ENCODE results near the gene PTPN5.

PTPN5 gene

GRCh38 chr11:18745251-18745650 is 46.3 kb downstream of the PTPN5 start:
- no peak for TF ChIP-seq CTCF (IDR thresholded peaks at IDR 0.05; ENCODE audit: low read depth, low read length, missing control alignments)
- H3K4me3 ChIP-seq (replicated peaks; ENCODE audit: low read depth, low read length): no peak overlapping the region
- no peak for DNase-seq (ENCODE audit: extremely low read depth, low read depth)

GRCh38 chr11:18743900-18744514 is 47.6 kb downstream of the PTPN5 start:
- no peak for TF ChIP-seq CTCF (IDR thresholded peaks at IDR 0.05; ENCODE audit: low read depth, low read length, missing control alignments)
- no peak for DNase-seq (ENCODE audit: extremely low read depth, low read depth)

GRCh38 chr11:18743365-18743764 is 48.2 kb downstream of the PTPN5 start:
- H3K4me3 ChIP-seq (replicated peaks; ENCODE audit: low read depth, low read length): no peak overlapping the region
- no peak for DNase-seq (ENCODE audit: extremely low read depth, low read depth)
- no peak for TF ChIP-seq CTCF (IDR thresholded peaks at IDR 0.05; ENCODE audit: low read depth, low read length, missing control alignments)

More at GRCh38 chr11:18743900-18744514, 47.6 kb downstream of the PTPN5 start:
- H3K4me3 ChIP-seq (replicated peaks; ENCODE audit: low read depth, low read length): no peak overlapping the region

GRCh38 chr11:18741783-18742182 is 49.8 kb downstream of the PTPN5 start:
- DNase-seq (ENCODE audit: extremely low read depth, low read depth): no peak
- no peak for TF ChIP-seq CTCF (IDR thresholded peaks at IDR 0.05; ENCODE audit: low read depth, low read length, missing control alignments)
- H3K4me3 ChIP-seq (replicated peaks; ENCODE audit: low read depth, low read length): no peak overlapping the region

GRCh38 chr11:18739685-18740084 is 51.9 kb downstream of the PTPN5 start:
- H3K4me3 ChIP-seq (replicated peaks; ENCODE audit: low read depth, low read length): no peak overlapping the region
- no peak for TF ChIP-seq CTCF (IDR thresholded peaks at IDR 0.05; ENCODE audit: low read depth, low read length, missing control alignments)
- no peak for DNase-seq (ENCODE audit: extremely low read depth, low read depth)

- DNase-seq (ENCODE audit: extremely low read depth, low read depth): no peak
- H3K4me3 ChIP-seq (replicated peaks; ENCODE audit: low read depth, low read length): no peak overlapping the region
- no peak for TF ChIP-seq CTCF (IDR thresholded peaks at IDR 0.05; ENCODE audit: low read depth, low read length, missing control alignments)
These were observed 54.0 kb downstream of the PTPN5 start for GRCh38 chr11:18737642-18738041.

- H3K4me3 ChIP-seq (replicated peaks; ENCODE audit: low read depth, low read length): no peak overlapping the region
- no peak for TF ChIP-seq CTCF (IDR thresholded peaks at IDR 0.05; ENCODE audit: low read depth, low read length, missing control alignments)
- no peak for DNase-seq (ENCODE audit: extremely low read depth, low read depth)
These were observed 54.9 kb downstream of the PTPN5 start for GRCh38 chr11:18736590-18737148.

Data from HFF-Myc (cell line).